ENCODE results near the gene GABRB2. TPM values are rescaled to one million over a fixed set of nuclear protein-coding genes. Genes with fewer than 3 reads are reported as not detected.
"Not testable (repeated sequence)": the region's sequence is repeated elsewhere in the genome, so short reads cannot be mapped to it uniquely, and the experiment has no call there.

Gene GABRB2
- total and polyA plus RNA-seq, 2 experiments from 2014 or later: not detected

DNA sequence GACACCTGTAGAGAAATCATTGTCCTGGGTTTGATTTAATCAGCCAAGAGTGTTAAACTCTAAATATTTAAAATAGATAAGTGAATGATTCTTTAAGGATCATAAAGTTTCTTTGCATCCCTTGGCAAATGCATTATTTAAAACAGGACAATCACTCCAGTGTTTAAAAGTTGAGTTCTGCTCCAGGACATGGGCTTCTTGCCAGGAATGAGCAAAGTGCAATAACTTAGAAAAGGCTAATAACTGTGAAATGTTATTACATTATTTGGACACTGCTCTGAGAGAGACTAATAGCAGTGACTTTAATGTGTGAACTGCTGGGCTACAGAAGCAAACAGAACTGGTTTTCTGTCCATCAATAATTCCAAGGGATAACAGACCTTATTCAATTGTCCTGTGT lies 283.3 kb downstream of the GABRB2 start:
- Histone ChIP-seq H3F3A (ENCODE audit: insufficient read depth) (no peaks in the 10 kb centered on the region), H3K4me2 (ENCODE audit: unreplicated experiment) (no peak overlapping the region), H3K9ac (no peak overlapping the region), H3K27me3 (replicated peaks; ENCODE audit: insufficient read depth) (no peaks in the 10 kb centered on the region), H3K36me3 (ENCODE audit: low read depth) (no peaks in the 10 kb centered on the region), H3K79me2 (ENCODE audit: insufficient read depth) (no peaks in the 10 kb centered on the region), H3K9me3 (ENCODE audit: low read depth) (no peaks in the 10 kb centered on the region), H3K4me3 (no peak overlapping the region), H3K9me2 (ENCODE audit: insufficient read depth) (no peaks in the 10 kb centered on the region), H3K27ac (no peak overlapping the region), H4K20me1 (ENCODE audit: insufficient read depth) (no peaks in the 10 kb centered on the region), H3K4me1 (ENCODE audit: insufficient read depth) (no peaks in the 10 kb centered on the region), H2AFZ (no peak overlapping the region)
- in situ Hi-C loops (cut with MboI): no loop called here
- TF ChIP-seq EZH2 (IDR thresholded peaks at IDR 0.05; ENCODE audit: insufficient read depth, poor library complexity, severe bottlenecking) (no peak), EZH2phosphoT487 (IDR thresholded peaks at IDR 0.05; ENCODE audit: insufficient read depth, low read depth) (no peak)
- no peak for DNase-seq

DNA sequence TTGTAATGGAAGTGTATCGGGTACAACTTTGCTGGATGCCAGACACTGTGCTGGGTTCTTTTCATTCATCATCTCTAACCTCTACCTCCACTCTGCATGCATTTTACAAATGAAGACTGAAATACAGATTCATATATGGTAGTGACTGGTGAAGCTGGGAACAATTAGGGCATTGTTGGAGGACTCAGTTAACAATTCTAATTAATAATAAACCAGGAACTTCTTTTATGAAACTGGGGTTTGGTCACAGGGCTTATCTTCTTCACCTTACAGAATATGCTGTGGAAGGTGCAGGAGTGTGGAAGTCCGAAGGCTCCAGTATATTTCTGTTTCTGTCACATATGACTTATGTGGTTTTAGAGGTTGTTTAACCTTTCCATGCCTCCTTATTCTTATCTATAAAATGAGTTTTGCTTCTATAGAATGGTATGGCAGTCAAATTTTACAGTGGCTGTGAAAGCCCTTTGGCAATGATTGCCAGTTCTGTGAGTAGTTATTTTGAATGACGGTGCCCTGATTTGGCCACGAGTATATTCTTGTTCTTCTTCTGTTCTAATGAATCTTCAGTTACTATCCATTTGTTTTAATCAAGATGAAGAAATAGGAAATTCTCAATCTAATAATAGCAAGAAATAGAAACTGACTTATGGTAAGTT lies 284.7 kb downstream of the GABRB2 start:
- Histone ChIP-seq H3K9me2 (ENCODE audit: insufficient read depth) (no peaks in the 10 kb centered on the region), H4K20me1 (ENCODE audit: insufficient read depth) (no peaks in the 10 kb centered on the region), H3K4me3 (no peak overlapping the region), H3K9ac (no peak overlapping the region), H3K27me3 (replicated peaks; ENCODE audit: insufficient read depth) (no peaks in the 10 kb centered on the region), H3K4me2 (ENCODE audit: unreplicated experiment) (no peak overlapping the region), H3K9me3 (ENCODE audit: low read depth) (no peaks in the 10 kb centered on the region), H3K36me3 (ENCODE audit: low read depth) (no peaks in the 10 kb centered on the region), H3F3A (ENCODE audit: insufficient read depth) (no peaks in the 10 kb centered on the region), H3K4me1 (ENCODE audit: insufficient read depth) (no peaks in the 10 kb centered on the region), H3K27ac (no peak overlapping the region), H3K79me2 (ENCODE audit: insufficient read depth) (no peaks in the 10 kb centered on the region), H2AFZ (no peak overlapping the region)
- in situ Hi-C loops (cut with MboI): no loop called here
- TF ChIP-seq EZH2phosphoT487 (IDR thresholded peaks at IDR 0.05; ENCODE audit: insufficient read depth, low read depth) (no peak), EZH2 (IDR thresholded peaks at IDR 0.05; ENCODE audit: insufficient read depth, poor library complexity, severe bottlenecking) (no peak)
- 40 to 49% methylated on average over 4 of the region's 4 CpGs for WGBS, 2 experiments (ENCODE audit: low coverage in 1 of 2, low lambda C conversion rate in 2 of 2, missing lambda C conversion rate in 2 of 2)
- no peak for DNase-seq

DNA sequence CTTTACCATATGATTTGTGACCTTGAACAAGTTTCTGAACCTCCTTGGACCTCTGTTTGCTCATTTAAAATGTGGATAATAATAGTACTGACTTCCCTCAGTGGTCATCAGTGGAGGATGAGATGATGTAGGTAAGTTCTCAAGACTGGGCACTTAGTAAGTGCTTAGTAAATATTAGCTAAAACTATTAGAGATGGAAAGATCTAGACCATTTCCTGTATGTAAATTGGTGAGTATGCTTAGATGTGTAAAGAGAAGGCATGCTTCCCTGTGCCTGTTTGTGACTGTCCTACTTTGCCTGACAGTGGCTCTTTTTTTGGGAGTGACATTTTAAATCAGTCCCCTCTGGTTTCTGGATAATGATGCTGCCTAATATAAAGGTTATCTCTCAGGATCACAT lies 288.1 kb downstream of the GABRB2 start:
- no peak for TF ChIP-seq EZH2 (IDR thresholded peaks at IDR 0.05; ENCODE audit: insufficient read depth, poor library complexity, severe bottlenecking)
- no peak for TF ChIP-seq EZH2phosphoT487 (IDR thresholded peaks at IDR 0.05; ENCODE audit: insufficient read depth, low read depth)
- Histone ChIP-seq H4K20me1 (ENCODE audit: insufficient read depth) (no peaks in the 10 kb centered on the region), H3F3A (ENCODE audit: insufficient read depth) (no peaks in the 10 kb centered on the region), H3K9me2 (ENCODE audit: insufficient read depth) (no peaks in the 10 kb centered on the region), H3K4me2 (ENCODE audit: unreplicated experiment) (no peak overlapping the region), H3K4me3 (no peak overlapping the region), H3K9ac (no peak overlapping the region), H3K4me1 (ENCODE audit: insufficient read depth) (no peaks in the 10 kb centered on the region), H3K79me2 (ENCODE audit: insufficient read depth) (no peaks in the 10 kb centered on the region), H3K27me3 (replicated peaks; ENCODE audit: insufficient read depth) (no peaks in the 10 kb centered on the region), H3K9me3 (ENCODE audit: low read depth) (no peaks in the 10 kb centered on the region), H3K36me3 (ENCODE audit: low read depth) (no peaks in the 10 kb centered on the region), H3K27ac (no peak overlapping the region), H2AFZ (no peak overlapping the region)
- in situ Hi-C loops (cut with MboI): no loop called here
- no peak for DNase-seq

DNA sequence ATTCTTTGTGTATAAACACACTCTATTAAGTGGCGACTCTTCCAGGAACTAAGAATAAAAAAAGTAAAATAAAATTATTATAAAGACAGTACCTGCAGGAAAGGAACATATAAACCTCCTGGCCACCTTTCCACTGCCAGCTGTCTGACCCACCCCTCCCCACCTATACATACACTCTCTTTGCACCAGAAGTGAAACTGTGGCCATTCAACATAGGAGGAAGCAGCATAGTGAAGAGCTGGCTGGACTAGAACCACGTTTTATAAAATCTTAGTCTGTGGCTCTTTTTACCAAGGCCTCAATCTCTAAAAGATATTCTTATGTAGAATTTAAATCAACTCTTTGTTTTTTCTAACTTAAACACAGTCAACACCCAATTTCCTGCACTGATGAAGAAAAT lies 289.6 kb downstream of the GABRB2 start:
- Histone ChIP-seq H3K9ac (no peak overlapping the region), H2AFZ (no peak overlapping the region), H3K9me2 (ENCODE audit: insufficient read depth) (no peaks in the 10 kb centered on the region), H3K4me1 (ENCODE audit: insufficient read depth) (no peaks in the 10 kb centered on the region), H4K20me1 (ENCODE audit: insufficient read depth) (no peaks in the 10 kb centered on the region), H3K79me2 (ENCODE audit: insufficient read depth) (no peaks in the 10 kb centered on the region), H3K4me3 (no peak overlapping the region), H3K36me3 (ENCODE audit: low read depth) (no peaks in the 10 kb centered on the region), H3K9me3 (ENCODE audit: low read depth) (no peaks in the 10 kb centered on the region), H3F3A (ENCODE audit: insufficient read depth) (no peaks in the 10 kb centered on the region), H3K27ac (no peak overlapping the region), H3K27me3 (replicated peaks; ENCODE audit: insufficient read depth) (no peaks in the 10 kb centered on the region), H3K4me2 (ENCODE audit: unreplicated experiment) (no peak overlapping the region)
- in situ Hi-C loops (cut with MboI): no loop called here
- no peak for TF ChIP-seq EZH2 (IDR thresholded peaks at IDR 0.05; ENCODE audit: insufficient read depth, poor library complexity, severe bottlenecking)
- no peak for TF ChIP-seq EZH2phosphoT487 (IDR thresholded peaks at IDR 0.05; ENCODE audit: insufficient read depth, low read depth)
- 22 to 27% methylated on average over 2 of the region's 2 CpGs for WGBS, 2 experiments (ENCODE audit: low coverage in 1 of 2, low lambda C conversion rate in 2 of 2, missing lambda C conversion rate in 2 of 2)
- no peak for DNase-seq

DNA sequence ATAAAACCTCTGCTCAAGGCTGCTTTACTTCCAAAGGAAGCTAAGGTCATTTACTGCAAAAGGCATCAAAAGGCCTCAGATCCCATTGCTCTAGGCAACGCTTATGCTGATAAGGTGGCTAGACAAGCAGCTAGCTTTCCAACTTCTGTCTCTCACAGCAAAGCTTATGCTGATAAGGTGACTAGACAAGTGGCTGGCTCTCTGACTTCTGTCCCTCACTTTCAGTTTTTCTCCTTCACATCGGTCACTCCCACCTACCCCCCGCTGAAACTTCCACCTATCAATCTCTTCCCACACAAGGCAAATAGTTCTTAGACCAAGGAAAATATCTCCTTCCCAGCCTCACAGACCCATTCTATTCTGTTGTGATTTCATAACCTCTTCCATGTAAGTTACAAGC lies 293.6 kb downstream of the GABRB2 start:
- H3K9me3 ChIP-seq (ENCODE audit: low read depth); H3K4me1 ChIP-seq (ENCODE audit: insufficient read depth); in situ Hi-C loops (cut with MboI); H3K36me3 ChIP-seq (ENCODE audit: low read depth); H3K27me3 ChIP-seq (replicated peaks; ENCODE audit: insufficient read depth); H3K79me2 ChIP-seq (ENCODE audit: insufficient read depth); H2AFZ ChIP-seq; H3K9me2 ChIP-seq (ENCODE audit: insufficient read depth); H3K4me3 ChIP-seq; DNase-seq; H3F3A ChIP-seq (ENCODE audit: insufficient read depth); H4K20me1 ChIP-seq (ENCODE audit: insufficient read depth); H3K27ac ChIP-seq; H3K9ac ChIP-seq; H3K4me2 ChIP-seq (ENCODE audit: unreplicated experiment): not testable (repeated sequence)
- WGBS, 2 experiments (ENCODE audit: low coverage in 1 of 2, low lambda C conversion rate in 2 of 2, missing lambda C conversion rate in 2 of 2): 51 to 57% methylated on average over 3 of the region's 3 CpGs
